GM21825 (cell line): ENCODE data around the gene NMUR1.
A peak's percentile ranks its signal among the peaks of the same experiment; 100 is the strongest.

Source experiments
- ATAC-seq: cut with Tn5 transposase; IDR thresholded peaks from one replicate; pipeline ENCODE4 v1.9.1; 2021; ENCODE audit warnings: mild to moderate bottlenecking, moderate library complexity; ENCODE audit not compliant: unreplicated experiment

Gene NMUR1

DNA sequence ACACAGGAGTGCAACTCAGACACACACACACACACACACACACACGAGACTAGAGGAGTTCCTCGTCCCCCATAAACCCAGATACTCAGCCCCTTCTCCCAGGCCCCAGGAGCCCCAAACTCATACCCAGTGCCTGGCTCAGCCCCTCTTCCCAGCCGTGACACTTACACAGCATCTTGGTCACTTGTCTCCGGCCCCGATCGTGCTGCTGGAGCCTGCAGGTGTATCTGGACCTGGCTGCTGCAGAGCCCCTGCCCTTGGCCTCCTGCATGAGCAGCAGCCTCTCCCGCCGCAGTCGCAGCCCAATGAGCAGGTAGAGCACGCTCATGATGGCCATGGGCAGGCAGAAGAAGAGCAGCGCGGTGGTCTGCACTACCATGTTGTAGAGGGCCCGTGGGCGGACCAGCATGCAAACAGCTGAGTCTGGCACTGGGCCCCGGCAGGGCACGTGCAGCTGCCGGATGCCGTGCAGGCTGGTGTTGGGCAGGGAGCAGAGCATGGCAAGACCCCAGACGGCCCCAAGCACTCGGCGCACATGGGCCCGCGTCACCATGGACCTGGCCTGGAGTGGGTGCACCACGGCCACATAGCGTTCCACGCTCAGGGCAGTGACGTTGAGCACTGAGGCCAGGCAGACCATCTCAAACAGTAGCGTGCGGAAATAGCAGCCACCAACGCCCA, 2.1 kb downstream of the NMUR1 start:
- no peak for ATAC-seq

- ATAC-seq, result no peak
Measured at GRCh38 chr2:231527091-231527395, 3.2 kb downstream of the NMUR1 start.

- ATAC-seq, result no peak
Measured at GRCh38 chr2:231526341-231527090, 3.7 kb downstream of the NMUR1 start.

DNA sequence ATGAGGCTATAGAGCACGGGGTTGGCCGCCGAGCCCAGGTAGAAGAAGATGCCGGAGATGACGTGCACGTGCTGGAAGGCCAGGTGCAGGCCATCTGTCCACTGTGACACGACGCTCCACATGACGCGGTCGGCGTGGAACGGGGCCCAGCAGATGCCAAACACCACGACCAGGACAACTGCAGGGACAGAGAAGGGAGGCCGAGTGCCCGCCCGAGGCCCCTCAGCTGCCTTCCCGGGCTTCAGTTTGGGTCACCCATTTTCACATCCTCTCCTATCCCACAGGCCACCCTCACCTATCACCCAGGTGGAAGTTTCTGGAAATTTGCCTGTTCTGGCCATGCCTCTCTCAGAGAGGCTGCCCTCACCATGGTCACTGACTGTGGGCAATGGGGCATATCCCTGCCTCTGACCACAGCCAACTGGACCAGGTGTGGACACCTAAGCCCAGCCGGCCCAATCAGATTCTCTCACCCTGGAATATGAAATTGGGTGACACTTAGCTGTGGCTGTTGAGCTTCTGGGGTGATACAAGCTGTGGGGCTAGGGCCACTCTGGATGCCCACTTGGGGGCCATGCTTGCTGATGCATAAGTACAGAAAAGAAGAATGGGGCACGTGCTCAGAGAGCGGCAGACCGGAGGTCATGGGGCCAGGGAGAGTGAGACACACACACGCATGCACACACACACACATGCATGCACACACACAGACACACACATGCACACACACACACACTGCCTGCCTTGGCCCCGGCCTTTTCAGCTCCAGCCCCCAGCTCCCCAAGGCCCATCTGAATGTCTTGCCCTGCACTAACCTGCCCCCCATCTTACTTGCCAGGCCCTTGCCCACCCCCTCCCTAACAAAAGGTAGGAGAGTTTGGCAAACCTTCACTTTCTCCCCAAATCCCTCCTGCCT, 4.7 kb downstream of the NMUR1 start:
- no peak for ATAC-seq

DNA sequence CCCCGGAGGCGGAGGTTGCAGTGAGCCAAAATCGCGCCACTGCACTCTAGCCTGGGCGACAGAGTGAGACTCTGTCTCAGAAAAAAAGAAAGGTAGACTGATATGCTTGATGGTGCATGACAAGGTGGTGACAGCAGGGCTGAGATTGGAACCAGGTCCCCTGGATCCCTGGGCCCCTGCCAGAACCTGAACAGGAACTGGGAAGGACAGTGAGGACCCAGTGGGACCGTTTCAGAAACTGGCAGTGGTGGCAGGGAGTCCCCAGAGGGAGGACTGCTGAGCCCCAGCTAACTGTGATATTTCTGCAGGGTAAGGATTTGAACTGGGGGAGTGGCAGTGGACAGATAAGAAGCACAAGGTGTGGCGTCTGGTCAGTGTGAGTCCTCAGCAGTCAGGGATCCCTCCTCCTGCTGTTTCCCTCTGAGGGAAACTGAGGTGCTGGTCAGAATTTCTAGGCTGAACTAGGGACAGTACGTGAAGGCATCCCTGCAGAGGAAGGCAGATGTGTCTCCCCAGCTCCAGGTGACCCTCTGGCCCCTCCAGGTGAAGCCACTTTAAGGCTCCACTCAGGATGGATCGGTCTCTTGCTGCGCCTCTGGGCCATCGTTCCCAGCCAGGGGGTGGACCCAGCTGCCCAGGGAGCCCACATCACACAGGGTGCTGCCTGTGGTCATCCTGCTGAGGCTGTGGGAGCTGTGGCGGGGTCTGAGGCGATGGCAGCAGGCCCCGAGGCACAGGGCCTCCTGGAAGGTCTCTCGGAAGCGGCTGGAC, 5.6 kb downstream of the NMUR1 start:
- no peak for ATAC-seq

- no peak for ATAC-seq
Measured at GRCh38 chr2:231523451-231524285, 6.6 kb downstream of the NMUR1 start.

- ATAC-seq, result no peak
Measured at GRCh38 chr2:231522418-231523180, 7.6 kb downstream of the NMUR1 start.

DNA sequence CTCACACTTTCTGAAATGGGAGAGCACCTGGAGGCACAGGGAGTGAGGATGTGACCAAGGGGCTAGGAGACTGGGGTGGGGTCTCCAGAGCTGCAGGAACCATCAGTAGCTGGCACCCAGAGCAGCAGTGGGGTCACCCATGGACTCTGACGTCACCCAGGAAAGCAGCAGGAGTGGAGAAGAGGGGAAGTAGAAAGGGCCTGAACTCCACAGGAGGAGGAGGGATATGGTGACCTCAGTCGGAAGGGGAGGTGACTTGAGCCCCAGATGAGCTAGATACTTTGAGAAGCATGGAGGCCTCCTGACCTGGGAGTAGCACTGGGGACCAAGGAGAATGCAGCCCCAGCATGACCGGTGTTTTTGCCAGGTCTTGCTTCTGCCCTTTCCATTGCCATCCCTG, 8.8 kb downstream of the NMUR1 start:
- ATAC-seq, result no peak

DNA sequence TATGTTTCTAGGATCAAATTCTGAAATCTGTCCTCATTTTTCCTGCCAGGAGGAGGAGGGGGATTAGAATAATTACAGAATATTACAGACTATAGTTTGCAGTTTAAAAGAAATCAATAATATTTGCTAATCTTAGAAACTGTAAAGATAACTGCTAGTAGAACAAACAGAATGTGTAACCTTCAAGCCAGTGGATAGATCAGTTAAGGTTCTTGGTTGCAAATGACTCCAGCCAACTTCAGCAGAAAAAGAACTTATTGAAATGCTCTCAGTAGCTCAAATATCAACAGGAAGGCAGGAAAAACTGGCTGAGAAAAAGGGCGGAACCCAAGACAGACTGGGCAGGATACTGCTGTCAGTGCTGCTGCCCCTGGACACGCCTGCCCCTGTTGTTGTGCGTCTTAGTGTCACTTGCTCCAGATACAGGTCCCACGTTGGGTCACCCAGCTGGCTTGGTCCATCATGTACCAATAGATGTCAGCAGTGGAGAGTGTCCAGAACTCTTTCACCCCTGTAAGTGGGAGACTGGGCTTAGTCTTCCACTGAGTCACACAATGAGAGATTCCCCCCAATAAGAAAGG, 10.2 kb downstream of the NMUR1 start:
- ATAC-seq, result no peak

DNA sequence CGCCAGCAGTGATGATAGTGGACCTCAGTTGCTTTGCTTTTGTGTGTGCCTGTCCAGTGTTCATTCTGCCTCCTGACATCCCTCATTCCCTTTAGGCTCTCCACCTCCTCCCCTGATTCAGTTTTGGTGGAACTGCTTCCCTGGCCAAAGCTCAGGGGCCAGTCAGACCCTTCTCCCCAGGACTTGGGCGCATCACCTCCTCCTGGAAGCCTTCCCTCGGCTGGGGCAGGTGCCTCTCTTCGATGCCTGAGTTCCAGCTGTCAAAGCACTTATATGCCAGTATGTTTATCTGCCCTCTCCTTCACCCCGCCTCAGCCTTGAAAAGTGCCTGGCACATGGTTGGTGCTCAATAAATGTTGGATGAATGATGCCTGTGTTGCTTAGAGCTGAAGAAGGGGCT, 11.5 kb downstream of the NMUR1 start:
- ATAC-seq, result no peak

- ATAC-seq, result no peak
Measured at GRCh38 chr2:231515603-231516002, 14.6 kb downstream of the NMUR1 start.

DNA sequence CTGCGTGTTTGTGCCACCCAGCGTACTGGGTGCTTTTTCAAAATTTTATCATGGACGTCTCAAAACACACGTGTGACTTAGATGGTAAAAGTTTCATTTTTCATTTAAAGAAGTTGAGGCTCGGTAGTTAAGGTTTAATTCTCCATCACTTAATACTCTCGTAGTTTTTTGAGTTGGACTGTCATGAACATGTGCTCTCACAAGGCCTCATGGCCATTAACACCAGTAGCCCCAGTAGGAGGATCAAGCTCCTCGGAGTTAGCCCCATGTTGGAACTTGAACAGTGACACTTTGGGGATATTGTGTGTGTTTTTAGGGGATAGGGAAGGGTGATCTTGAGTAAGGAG, 15.3 kb downstream of the NMUR1 start:
- ATAC-seq, result no peak

DNA sequence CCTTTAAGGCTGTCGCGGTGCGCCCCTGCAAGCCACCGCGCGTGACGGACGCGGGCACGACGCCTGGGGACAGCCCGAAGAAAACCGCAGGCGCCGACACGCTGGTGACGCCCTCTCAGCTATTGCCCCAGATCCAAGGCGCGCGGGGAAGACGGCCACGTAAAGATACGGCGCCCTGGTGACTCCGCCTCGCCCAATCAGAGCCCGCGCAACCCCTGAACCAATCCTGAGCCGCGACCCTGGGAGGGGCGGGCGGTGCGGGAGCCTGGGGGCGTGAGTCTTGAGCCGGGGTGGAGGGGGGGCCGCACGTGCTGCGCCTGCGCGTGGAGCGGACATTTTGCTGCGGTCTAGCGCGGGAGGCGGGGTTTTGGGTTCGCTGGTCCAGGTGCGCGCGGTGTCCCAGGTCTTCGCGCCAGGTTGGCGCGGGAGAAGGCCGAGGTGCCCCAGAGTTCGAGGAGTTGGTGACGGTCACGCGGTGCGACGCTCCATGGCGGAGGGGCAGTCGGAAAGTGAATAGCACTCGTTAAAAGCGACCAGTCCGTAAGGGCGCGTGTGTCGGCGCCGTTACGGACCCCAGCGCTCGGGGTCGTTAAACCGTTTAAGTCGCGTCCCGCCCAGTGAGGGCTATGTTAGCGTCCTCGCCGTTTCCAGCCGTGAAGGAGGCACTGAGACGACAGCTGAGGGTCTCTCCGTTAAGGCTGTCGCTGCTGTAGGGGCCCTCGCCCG, 15.9 kb downstream of the NMUR1 start:
- ATAC-seq, result peak; percentile 98

GRCh38 chr2:231513746-231514224, 16.5 kb downstream of the NMUR1 start:
- ATAC-seq, result no peak

DNA sequence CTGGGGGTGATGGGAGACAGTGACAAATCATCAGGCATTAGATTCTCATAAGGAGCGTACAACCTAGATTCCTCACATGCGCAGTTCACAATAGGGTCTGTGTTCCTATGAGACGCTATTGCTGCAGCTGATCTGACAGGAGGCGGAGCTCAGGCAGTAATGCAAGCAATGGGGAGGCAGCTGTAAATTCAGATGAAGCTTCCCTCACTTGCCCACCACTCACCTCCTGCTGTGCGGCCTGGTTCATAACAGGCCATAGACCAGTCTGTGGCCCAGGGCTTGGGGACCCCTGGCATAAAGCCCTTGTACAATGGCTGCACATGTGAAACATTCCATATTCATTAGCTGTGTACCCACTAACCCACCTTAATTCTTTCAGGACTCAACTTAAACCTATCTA, 18.0 kb downstream of the NMUR1 start:
- no peak for ATAC-seq

GRCh38 chr2:231503766-231504165, 26.5 kb downstream of the NMUR1 start:
- ATAC-seq, result no peak

GRCh38 chr2:231502596-231502995, 27.6 kb downstream of the NMUR1 start:
- ATAC-seq, result no peak

GRCh38 chr2:231497651-231498050, 32.6 kb downstream of the NMUR1 start:
- ATAC-seq, result no peak
